ENCODE results near the gene CAMTA1. TPM values are rescaled to one million over a fixed set of nuclear protein-coding genes. Genes with fewer than 3 reads are reported as not detected.

CAMTA1 gene
- total and polyA plus RNA-seq, 8 donors = 42.8 to 213 (median 118) TPM

DNA sequence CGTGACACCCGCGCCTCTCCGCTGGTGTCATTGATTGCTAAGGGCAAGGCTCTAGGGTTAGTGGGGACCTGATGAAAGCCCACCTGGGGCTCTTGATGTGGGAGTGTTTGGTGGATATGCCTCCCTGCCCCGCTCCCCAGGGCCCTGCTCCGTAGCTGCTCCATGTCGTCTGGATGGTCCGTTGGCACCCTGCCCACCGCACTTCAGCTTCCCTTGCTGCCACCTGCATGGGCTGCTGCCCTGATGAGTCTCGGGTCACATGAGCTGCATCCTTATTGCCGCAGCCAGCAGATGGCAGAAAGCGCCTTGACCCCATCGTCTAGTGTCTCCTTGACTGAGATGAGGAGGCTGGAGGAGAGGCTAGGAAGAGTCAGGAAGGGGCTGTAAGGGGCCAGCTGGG, 439.4 kb downstream of the CAMTA1 start:
- H3K27ac ChIP-seq = no peak overlapping the region
- TF ChIP-seq, protein P1, sequence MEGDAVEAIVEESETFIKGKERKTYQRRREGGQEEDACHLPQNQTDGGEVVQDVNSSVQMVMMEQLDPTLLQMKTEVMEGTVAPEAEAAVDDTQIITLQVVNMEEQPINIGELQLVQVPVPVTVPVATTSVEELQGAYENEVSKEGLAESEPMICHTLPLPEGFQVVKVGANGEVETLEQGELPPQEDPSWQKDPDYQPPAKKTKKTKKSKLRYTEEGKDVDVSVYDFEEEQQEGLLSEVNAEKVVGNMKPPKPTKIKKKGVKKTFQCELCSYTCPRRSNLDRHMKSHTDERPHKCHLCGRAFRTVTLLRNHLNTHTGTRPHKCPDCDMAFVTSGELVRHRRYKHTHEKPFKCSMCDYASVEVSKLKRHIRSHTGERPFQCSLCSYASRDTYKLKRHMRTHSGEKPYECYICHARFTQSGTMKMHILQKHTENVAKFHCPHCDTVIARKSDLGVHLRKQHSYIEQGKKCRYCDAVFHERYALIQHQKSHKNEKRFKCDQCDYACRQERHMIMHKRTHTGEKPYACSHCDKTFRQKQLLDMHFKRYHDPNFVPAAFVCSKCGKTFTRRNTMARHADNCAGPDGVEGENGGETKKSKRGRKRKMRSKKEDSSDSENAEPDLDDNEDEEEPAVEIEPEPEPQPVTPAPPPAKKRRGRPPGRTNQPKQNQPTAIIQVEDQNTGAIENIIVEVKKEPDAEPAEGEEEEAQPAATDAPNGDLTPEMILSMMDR (IDR thresholded peaks at IDR 0.05) = peak in 1 of 7 experiments; percentile 11
- TF ChIP-seq POLR2AphosphoS5 (IDR thresholded peaks at IDR 0.05) = no peak
- H3K4me1 ChIP-seq = no peaks in the 10 kb centered on the region
- DNase-seq = no peak
- 68 to 85% (median 81%) methylated on average over 13 of the region's 13 CpGs for WGBS, 5 donors
- H3K36me3 ChIP-seq = no peaks in the 10 kb centered on the region
- no peaks in the 10 kb centered on the region for H3K9me3 ChIP-seq
- intact Hi-C loops (cut with DNase I; ENCODE audit: low total_unique reads) = no loop called here
- peaks cover 0 to 16% (median 0%) of the 10 kb centered on the region in 3 donors for H3K27me3 ChIP-seq
- H3K4me3 ChIP-seq = no peak overlapping the region

DNA sequence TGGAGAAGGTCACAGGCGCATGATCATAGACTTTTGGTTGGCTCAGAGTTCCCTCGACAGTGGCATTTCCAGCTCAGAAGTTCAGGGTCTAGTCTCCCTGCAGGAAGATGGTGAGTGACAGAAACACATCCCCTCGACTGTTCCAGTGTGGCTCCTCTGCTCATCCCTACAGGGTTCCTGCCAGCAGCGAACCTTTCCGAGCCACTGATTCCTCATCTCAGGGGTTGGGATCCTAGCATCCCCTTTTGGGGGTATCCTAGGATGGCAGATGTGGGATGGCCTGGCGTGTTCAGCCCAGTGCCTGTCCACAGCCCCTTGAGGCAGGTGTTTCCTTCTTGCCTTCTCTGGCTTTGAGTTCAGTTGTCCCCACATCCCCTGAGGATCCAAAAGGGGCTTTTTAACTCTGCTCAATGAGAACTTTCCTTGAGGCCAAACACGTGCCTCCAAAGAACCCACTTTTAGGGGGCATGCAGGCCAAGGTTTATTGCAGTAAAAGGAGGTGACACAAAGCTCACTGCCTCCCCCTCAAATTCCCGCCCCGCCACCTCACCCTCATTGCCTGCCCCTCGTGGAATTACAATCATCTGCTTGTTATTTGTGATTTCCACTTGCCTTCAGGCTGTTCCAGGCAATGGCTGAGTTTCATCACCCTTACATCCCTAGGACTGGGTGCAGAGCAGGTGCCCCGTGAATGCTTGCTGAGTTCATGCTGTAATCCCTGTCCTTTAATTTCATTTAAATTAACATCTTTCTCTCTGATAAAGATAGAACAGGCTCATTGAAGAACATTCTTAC, 440.7 kb downstream of the CAMTA1 start:
- Histone ChIP-seq H3K9me3 (no peaks in the 10 kb centered on the region), H3K4me3 (no peak overlapping the region), H3K27ac (no peak overlapping the region), H3K27me3 (peaks cover 0 to 16% (median 0%) of the 10 kb centered on the region in 3 donors), H3K36me3 (no peaks in the 10 kb centered on the region), H3K4me1 (no peaks in the 10 kb centered on the region)
- DNase-seq = no peak
- no peak for TF ChIP-seq POLR2AphosphoS5 (IDR thresholded peaks at IDR 0.05)
- no peak for TF ChIP-seq EP300 (IDR thresholded peaks at IDR 0.05)
- TF ChIP-seq, protein P1 (IDR thresholded peaks at IDR 0.05) = no peak
- no peak for TF ChIP-seq POLR2A (IDR thresholded peaks at IDR 0.05)
- 80 to 89% (median 84%) methylated on average over 11 of the region's 11 CpGs for WGBS, 5 donors
- intact Hi-C loops (cut with DNase I; ENCODE audit: low total_unique reads) = no loop called here

DNA sequence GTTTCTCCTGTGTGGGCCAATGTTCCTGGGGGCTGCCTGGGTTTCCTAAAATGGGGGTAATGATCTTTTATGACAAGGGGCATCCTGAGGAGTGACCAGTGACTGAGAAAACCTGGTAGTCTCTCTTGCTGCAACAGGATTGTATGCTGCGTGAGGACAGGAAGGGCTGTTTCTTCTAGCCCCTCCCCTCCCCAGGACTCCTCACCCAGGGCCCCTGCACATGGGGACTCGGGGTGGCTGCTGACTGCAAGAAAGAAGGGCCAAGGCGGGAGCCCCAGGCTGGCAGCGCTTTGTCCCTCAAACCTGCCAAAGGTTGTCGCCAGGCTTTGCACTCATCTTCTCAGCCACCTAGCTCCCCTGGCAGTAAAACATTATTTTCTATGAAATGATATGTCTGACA, 442.4 kb downstream of the CAMTA1 start:
- Histone ChIP-seq H3K27ac (no peak overlapping the region), H3K27me3 (peaks cover 0 to 16% (median 0%) of the 10 kb centered on the region in 3 donors), H3K4me1 (no peaks in the 10 kb centered on the region), H3K9me3 (no peaks in the 10 kb centered on the region), H3K4me3 (no peak overlapping the region), H3K36me3 (no peaks in the 10 kb centered on the region)
- WGBS, 5 donors = 90 to 95% (median 92%) methylated on average over 5 of the region's 5 CpGs
- intact Hi-C loops (cut with DNase I; ENCODE audit: low total_unique reads) = no loop called here
- TF ChIP-seq POLR2A (IDR thresholded peaks at IDR 0.05) (no peak), EP300 (IDR thresholded peaks at IDR 0.05) (no peak), POLR2AphosphoS5 (IDR thresholded peaks at IDR 0.05) (no peak)
- TF ChIP-seq, protein P1 (IDR thresholded peaks at IDR 0.05) = no peak
- no peak for DNase-seq

DNA sequence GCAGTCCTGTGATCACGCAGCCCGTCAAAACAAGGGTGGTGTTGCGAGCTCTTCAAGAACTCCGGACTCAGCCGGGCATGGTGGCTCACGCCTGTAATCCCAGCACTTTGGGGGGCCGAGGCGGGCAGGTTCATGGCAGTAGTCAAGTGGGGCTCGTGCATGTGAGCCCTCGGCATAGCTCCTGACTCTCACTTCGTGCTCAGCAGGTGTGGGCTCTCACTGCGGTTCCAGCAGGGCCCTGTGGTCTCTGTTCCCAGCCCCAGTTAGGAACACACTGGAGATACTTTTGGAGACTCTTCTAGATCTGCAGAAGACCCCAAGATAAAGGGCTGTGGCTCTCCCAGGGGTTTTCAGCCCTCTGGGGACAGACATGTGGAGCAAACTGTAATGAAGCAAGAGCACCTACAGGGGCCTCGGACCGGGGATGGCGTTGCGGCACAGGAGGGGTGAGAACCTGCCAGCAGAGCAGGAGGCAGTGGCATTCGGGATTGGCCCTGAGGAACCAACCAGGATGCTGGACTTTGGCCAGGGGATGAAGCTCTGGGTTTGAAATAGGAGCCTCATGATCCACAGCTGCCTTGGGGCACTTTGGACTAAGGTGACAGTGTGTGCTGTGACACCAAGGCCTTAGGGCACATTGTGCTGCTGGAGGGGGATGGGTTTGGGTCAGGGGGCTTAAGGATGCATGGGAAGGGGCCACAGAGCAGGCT, 443.2 kb downstream of the CAMTA1 start:
- 69 to 82% (median 81%) methylated on average over 15 to 17 of the region's 17 CpGs for WGBS, 5 donors
- DNase-seq = no peak
- H3K27me3 ChIP-seq = peaks cover 0 to 16% (median 0%) of the 10 kb centered on the region in 3 donors

More for the DNA sequence above, 443.2 kb downstream of the CAMTA1 start:
- intact Hi-C loops (cut with DNase I; ENCODE audit: low total_unique reads) = no loop called here
- H3K27ac ChIP-seq = no peak overlapping the region
- H3K4me1 ChIP-seq = no peaks in the 10 kb centered on the region
- no peaks in the 10 kb centered on the region for H3K9me3 ChIP-seq
- H3K36me3 ChIP-seq = no peaks in the 10 kb centered on the region
- no peak for TF ChIP-seq POLR2AphosphoS5 (IDR thresholded peaks at IDR 0.05)
- no peak for TF ChIP-seq POLR2A (IDR thresholded peaks at IDR 0.05)
- TF ChIP-seq EP300 (IDR thresholded peaks at IDR 0.05) = no peak
- TF ChIP-seq, protein P1 (IDR thresholded peaks at IDR 0.05) = no peak
- no peak overlapping the region for H3K4me3 ChIP-seq

Measured in stomach (tissue), 9 donors.